GM12865 (cell line): ENCODE measurements around the gene NALCN.

ENCODE experiments used
- DNase-seq: peaks from one replicate; pipeline ENCODE4 v3.0.0; 2010; ENCODE audit warnings: low read depth
- H3K4me3 ChIP-seq: 2 replicates; pipeline ENCODE4 v1.5.1; 2011; ENCODE audit warnings: mild to moderate bottlenecking, low read depth, low read length, control low read depth
- TF ChIP-seq, protein P1 (sequence below): IDR thresholded peaks from 2 replicates; pipeline ENCODE4 v1.5.1; 2011; ENCODE audit warnings: low read length, control low read depth, low read depth, inconsistent platforms; ENCODE audit not compliant: insufficient read depth; ENCODE audit errors: missing control alignments

Gene NALCN

DNA sequence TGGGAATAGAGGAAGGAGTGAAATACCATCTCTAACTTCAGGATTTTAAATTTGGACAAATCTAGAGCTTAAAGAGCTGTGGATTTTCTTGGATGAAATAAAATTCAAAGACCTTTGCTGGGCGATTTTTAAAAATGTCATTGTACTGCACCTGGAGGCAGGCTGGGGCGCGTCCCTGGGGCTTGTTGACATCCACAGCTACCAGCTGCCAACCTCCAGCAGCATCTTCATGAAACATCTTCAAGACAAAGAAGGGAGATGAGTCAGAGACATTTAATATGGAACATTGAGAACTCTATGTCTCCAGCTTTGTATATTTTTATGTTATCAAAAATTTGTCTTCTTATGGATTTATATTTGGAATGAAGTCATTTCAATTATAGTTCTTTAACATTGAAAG, 132.5 kb downstream of the NALCN start:
- no peak overlapping the region for H3K4me3 ChIP-seq
- no peak for DNase-seq
- TF ChIP-seq, protein P1, sequence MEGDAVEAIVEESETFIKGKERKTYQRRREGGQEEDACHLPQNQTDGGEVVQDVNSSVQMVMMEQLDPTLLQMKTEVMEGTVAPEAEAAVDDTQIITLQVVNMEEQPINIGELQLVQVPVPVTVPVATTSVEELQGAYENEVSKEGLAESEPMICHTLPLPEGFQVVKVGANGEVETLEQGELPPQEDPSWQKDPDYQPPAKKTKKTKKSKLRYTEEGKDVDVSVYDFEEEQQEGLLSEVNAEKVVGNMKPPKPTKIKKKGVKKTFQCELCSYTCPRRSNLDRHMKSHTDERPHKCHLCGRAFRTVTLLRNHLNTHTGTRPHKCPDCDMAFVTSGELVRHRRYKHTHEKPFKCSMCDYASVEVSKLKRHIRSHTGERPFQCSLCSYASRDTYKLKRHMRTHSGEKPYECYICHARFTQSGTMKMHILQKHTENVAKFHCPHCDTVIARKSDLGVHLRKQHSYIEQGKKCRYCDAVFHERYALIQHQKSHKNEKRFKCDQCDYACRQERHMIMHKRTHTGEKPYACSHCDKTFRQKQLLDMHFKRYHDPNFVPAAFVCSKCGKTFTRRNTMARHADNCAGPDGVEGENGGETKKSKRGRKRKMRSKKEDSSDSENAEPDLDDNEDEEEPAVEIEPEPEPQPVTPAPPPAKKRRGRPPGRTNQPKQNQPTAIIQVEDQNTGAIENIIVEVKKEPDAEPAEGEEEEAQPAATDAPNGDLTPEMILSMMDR: no peak

DNA sequence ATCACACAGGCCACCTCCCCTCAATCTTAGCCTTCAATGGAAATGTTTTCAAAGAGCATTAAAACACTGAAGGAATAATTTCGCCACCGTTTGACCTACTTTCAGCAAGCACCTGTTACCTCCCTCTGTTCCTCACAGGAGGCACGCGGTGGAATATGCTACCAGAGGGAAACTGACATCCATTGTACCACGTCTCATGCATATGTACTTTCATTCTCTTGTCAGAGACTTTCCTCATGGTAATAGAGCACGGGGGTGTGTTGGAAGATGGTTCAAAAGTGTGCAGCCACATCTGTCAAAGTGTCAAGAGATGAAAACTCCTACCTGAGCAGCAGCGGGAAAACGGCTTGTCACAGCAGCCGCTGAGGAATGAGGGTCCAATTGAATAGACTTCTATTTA, 143.4 kb downstream of the NALCN start:
- TF ChIP-seq, protein P1: no peak
- DNase-seq: no peak
- no peak overlapping the region for H3K4me3 ChIP-seq

DNA sequence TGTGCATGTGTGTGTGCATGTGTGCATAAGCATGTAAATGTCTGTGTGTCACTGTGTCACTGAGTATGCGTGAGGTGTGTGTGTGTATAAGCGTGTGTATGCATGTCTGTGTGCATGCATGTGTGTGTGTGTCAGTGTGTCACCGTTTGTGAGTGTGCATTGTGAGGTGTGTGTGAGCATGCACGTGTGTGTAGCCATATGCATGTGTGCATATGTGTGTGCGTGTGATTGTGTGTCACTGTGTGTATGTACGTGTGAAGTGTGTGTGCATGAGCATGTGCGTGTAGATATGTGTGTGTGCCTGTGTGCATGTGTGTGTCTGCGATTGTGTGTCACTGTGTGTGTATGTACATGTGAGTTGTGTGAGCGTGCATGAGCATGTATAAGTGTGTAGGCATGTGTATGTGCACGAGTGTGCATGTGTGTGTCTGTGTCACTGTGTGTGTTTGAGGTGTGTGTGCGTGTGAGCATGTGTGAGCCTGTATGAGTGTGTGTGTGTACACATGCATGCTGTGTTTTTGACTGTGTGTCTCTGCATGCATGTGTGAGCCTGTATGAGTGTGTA, 144.5 kb downstream of the NALCN start:
- no peak overlapping the region for H3K4me3 ChIP-seq
- TF ChIP-seq, protein P1: no peak
- no peak for DNase-seq

DNA sequence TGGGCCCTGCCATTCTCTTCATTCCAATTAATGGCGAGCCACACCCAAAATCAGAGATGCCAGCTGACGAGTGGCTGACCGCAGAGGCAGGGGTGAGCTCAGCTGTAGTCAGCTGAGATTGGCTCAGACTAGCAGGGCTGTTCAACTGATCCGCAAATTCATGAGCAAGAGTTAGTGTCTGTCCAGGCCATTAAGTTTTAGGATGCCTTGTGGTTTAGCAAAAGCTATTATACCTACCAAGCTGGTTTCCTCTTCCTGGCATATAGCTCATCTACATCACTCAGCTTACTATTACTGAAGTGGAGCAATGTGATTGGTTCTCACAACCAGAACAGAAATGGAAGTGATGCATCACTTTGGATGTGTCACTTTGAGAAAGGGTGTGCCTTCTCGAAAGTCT, 148.7 kb downstream of the NALCN start:
- TF ChIP-seq, protein P1: no peak
- DNase-seq: no peak
- no peak overlapping the region for H3K4me3 ChIP-seq

DNA sequence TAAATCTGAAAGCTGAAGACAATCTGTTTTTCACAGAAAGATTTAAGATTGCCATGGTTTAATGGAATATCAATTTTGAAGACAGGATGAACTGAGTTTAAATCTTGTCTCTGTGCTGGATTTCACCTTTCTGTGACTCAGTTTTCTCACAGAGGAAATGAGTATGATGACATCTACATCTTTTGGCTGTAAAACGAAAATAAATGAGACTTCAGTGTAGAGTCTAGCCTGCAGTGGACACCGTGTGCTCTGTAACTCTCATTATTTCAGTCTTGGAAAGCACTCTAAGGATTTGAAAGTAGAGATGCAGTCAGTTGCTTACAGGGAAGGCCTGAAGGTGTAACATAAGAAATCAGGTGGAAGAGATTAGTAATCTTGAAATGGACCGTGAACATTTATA, 150.4 kb downstream of the NALCN start:
- no peak overlapping the region for H3K4me3 ChIP-seq
- TF ChIP-seq, protein P1: no peak
- DNase-seq: no peak

DNA sequence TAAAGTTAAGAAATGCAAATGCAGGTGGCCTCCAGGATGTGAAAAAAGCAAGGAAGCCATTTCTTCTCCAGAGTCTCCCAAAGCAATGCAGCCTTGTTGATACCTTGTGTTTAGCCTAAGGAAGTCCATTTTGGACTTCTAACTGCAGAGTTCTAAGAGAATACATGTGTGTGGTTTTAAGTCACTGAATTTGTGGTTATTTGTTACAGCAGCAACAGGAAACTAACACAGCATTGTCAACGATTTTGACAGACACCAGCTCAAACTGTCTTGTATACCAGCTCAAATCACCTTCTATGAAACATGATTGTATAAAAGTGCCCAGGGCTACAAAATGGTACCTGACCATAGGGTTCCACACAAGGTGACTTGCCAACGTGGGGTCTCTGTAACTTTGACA, 151.4 kb downstream of the NALCN start:
- DNase-seq: peak; percentile 13

More for the DNA sequence above, 151.4 kb downstream of the NALCN start:
- TF ChIP-seq, protein P1: no peak
- H3K4me3 ChIP-seq: no peak overlapping the region
